Iris pigment epithelial cell (primary cell): Measurements from ENCODE around the gene NHS.

Experiments
- DNase-seq: peaks from one replicate; pipeline ENCODE4 v3.0.0-alpha.2; 2011; ENCODE audit warnings: low read depth

Gene NHS

GRCh38 chrX:17448188-17448587, 73.2 kb downstream of the NHS start:
- no peak for DNase-seq

GRCh38 chrX:17449866-17450265, 74.9 kb downstream of the NHS start:
- no peak for DNase-seq

- no peak for DNase-seq
Measured at GRCh38 chrX:17453788-17454187, 78.8 kb downstream of the NHS start.

- DNase-seq: no peak
Measured at GRCh38 chrX:17456526-17456925, 81.5 kb downstream of the NHS start.

- DNase-seq: peak; percentile 30
Measured at GRCh38 chrX:17459008-17459611, 84.1 kb downstream of the NHS start.

GRCh38 chrX:17459661-17460060, 84.7 kb downstream of the NHS start:
- peak; percentile 17 for DNase-seq

GRCh38 chrX:17462881-17463280, 87.9 kb downstream of the NHS start:
- no peak for DNase-seq

- peak; percentile 24 for DNase-seq
Measured at GRCh38 chrX:17464194-17464593, 89.2 kb downstream of the NHS start.

GRCh38 chrX:17465201-17465600, 90.2 kb downstream of the NHS start:
- no peak for DNase-seq

GRCh38 chrX:17465802-17466201, 90.8 kb downstream of the NHS start:
- DNase-seq: no peak

GRCh38 chrX:17470136-17470535, 95.1 kb downstream of the NHS start:
- no peak for DNase-seq

GRCh38 chrX:17471121-17471520, 96.1 kb downstream of the NHS start:
- no peak for DNase-seq

GRCh38 chrX:17471861-17472260, 96.9 kb downstream of the NHS start:
- DNase-seq: no peak

GRCh38 chrX:17472424-17472823, 97.4 kb downstream of the NHS start:
- DNase-seq: no peak

GRCh38 chrX:17473021-17473420, 98.0 kb downstream of the NHS start:
- no peak for DNase-seq

GRCh38 chrX:17474892-17475291, 99.9 kb downstream of the NHS start:
- no peak for DNase-seq

GRCh38 chrX:17475449-17476217, 100.6 kb downstream of the NHS start:
- DNase-seq: no peak

- DNase-seq: no peak
Measured at GRCh38 chrX:17476411-17476810, 101.4 kb downstream of the NHS start.

GRCh38 chrX:17481086-17481485, 106.1 kb downstream of the NHS start:
- DNase-seq: no peak

GRCh38 chrX:17484592-17484991, 109.6 kb downstream of the NHS start:
- DNase-seq: no peak

- DNase-seq: no peak
Measured at GRCh38 chrX:17485391-17485790, 110.4 kb downstream of the NHS start.

GRCh38 chrX:17488036-17488435, 113.0 kb downstream of the NHS start:
- peak; percentile 14 for DNase-seq

- no peak for DNase-seq
Measured at GRCh38 chrX:17494216-17494615, 119.2 kb downstream of the NHS start.

- no peak for DNase-seq
Measured at GRCh38 chrX:17495052-17495451, 120.1 kb downstream of the NHS start.
